Hepatocyte (in vitro differentiated cells): ENCODE data around the gene SCYL2. TPM values are rescaled to one million over a fixed set of nuclear protein-coding genes. Genes with fewer than 3 reads are reported as not detected.

ENCODE experiments used
- DNase-seq: peaks from one replicate; pipeline ENCODE4 v3.0.0-alpha.2; 2016; ENCODE audit warnings: low spot score
- H2AFZ ChIP-seq: fragments of 200-600 bp; sonication (generic); 2 replicates; pipeline ENCODE4 v1.6.0; 2016; ENCODE audit warnings: antibody characterized with exemption, mild to moderate bottlenecking
- H3K27ac ChIP-seq: fragments of 200-600 bp; sonication (generic); 2 replicates; pipeline ENCODE4 v1.5.1; 2016; ENCODE audit warnings: mild to moderate bottlenecking
- H3K27me3 ChIP-seq: fragments of 200-600 bp; sonication (generic); 2 replicates; pipeline ENCODE4 v1.6.1; 2016
- H3K36me3 ChIP-seq: fragments of 200-600 bp; sonication (generic); replicated peaks from 2 replicates; pipeline ENCODE4 v1.5.1; 2016; ENCODE audit warnings: low read depth; ENCODE audit not compliant: insufficient read depth
- H3K4me1 ChIP-seq: fragments of 200-600 bp; sonication (generic); 2 replicates; pipeline ENCODE4 v1.5.1; 2016; ENCODE audit warnings: mild to moderate bottlenecking, moderate library complexity; ENCODE audit not compliant: insufficient read depth
- H3K4me2 ChIP-seq: fragments of 200-600 bp; sonication (generic); 2 replicates; pipeline ENCODE4 v1.6.0; 2016
- H3K4me3 ChIP-seq: fragments of 200-600 bp; sonication (generic); 2 replicates; pipeline ENCODE4 v1.5.1; 2016; ENCODE audit warnings: mild to moderate bottlenecking
- H3K79me2 ChIP-seq: fragments of 200-600 bp; sonication (generic); 2 replicates; pipeline ENCODE4 v1.6.0; 2017; ENCODE audit warnings: mild to moderate bottlenecking
- H3K9me2 ChIP-seq: fragments of 200-600 bp; sonication (generic); replicated peaks from 2 replicates; pipeline ENCODE4 v1.6.0; 2017; ENCODE audit warnings: mild to moderate bottlenecking; ENCODE audit not compliant: insufficient read depth
- H3K9me3 ChIP-seq: fragments of 200-600 bp; sonication (generic); 2 replicates; pipeline ENCODE4 v1.5.1; 2016; ENCODE audit warnings: low read depth, mild to moderate bottlenecking
- H4K20me1 ChIP-seq: fragments of 200-600 bp; sonication (generic); 2 replicates; pipeline ENCODE4 v1.6.0; 2016; ENCODE audit warnings: mild to moderate bottlenecking; ENCODE audit not compliant: insufficient read depth, poor library complexity, severe bottlenecking
- CTCF ChIP-seq: fragments of 200-600 bp; sonication (generic); IDR thresholded peaks from 2 replicates; pipeline ENCODE4 v1.5.1; 2016; ENCODE audit warnings: antibody characterized with exemption, mild to moderate bottlenecking; ENCODE audit not compliant: poor library complexity
- EZH2 ChIP-seq: fragments of 200-600 bp; sonication (generic); IDR thresholded peaks from 2 replicates; pipeline ENCODE4 v1.6.1; 2016; ENCODE audit warnings: antibody characterized with exemption, mild to moderate bottlenecking, borderline replicate concordance
- EZH2phosphoT487 ChIP-seq: fragments of 200-600 bp; sonication (generic); IDR thresholded peaks from one replicate; pipeline ENCODE4 v1.6.1; 2018; ENCODE audit warnings: antibody characterized with exemption, mild to moderate bottlenecking, low read depth, moderate library complexity; ENCODE audit not compliant: unreplicated experiment, severe bottlenecking
- WGBS: methylation state at CpG from one replicate; pipeline ENCODE4 v1.1.6; 2016; ENCODE audit warnings: low lambda C conversion rate; ENCODE audit errors: missing lambda C conversion rate; 5-methylcytosine and 5-hydroxymethylcytosine counted together
- polyA plus RNA-seq: library from polyadenylated mRNA; unstranded; fragments of >200 nt; fragmentation: Nextera tagmentation; extraction: Ambion mirVana; gene quantifications from 2 replicates; pipeline ENCODE4 v1.2.1, GENCODE V29; 2016
- total RNA-seq: library from RNA; depleted of rRNA; stranded (reverse); fragments of >200 nt; gene quantifications from 2 replicates; pipeline ENCODE4 v1.2.3, GENCODE V29; 2014

Gene SCYL2
- total and polyA plus RNA-seq, 2 experiments from 2014 or later = 17.2 to 55.0 TPM

- no peaks in the 10 kb centered on the region for H3K9me2 ChIP-seq
- H3K4me2 ChIP-seq = peak overlapping the region; percentile 78
- TF ChIP-seq EZH2phosphoT487 = no peak
- TF ChIP-seq CTCF = no peak
- DNase-seq = peak; percentile 52
- peaks cover 52% of the 10 kb centered on the region for H3K79me2 ChIP-seq
- H3K27me3 ChIP-seq = no peaks in the 10 kb centered on the region
- H3K36me3 ChIP-seq = no peaks in the 10 kb centered on the region
- H3K4me3 ChIP-seq = peak overlapping the region; percentile 57
- H3K4me1 ChIP-seq = peaks cover 17% of the 10 kb centered on the region
- H3K9me3 ChIP-seq = no peaks in the 10 kb centered on the region
- peaks cover 29% of the 10 kb centered on the region for H4K20me1 ChIP-seq
- WGBS = under 1% methylated on average over 33 of the region's 33 CpGs
- H2AFZ ChIP-seq = peak overlapping the region; percentile 79
- H3K27ac ChIP-seq = peak overlapping the region; percentile 98
These were observed 765 bp downstream of the SCYL2 start for GRCh38 chr12:100267603-100268281.

GRCh38 chr12:100268835-100269564, 2.0 kb downstream of the SCYL2 start:
- H3K9me2 ChIP-seq = no peaks in the 10 kb centered on the region
- H3K27ac ChIP-seq = peak overlapping the region; percentile 98
- H3K27me3 ChIP-seq = no peaks in the 10 kb centered on the region
- DNase-seq = peak; percentile 11
- no peaks in the 10 kb centered on the region for H3K9me3 ChIP-seq
- H2AFZ ChIP-seq = no peak overlapping the region
- 42% methylated on average over 5 of the region's 5 CpGs for WGBS
- H3K4me2 ChIP-seq = peak overlapping the region; percentile 78
- peaks cover 34% of the 10 kb centered on the region for H4K20me1 ChIP-seq
- H3K79me2 ChIP-seq = peaks cover 64% of the 10 kb centered on the region
- H3K36me3 ChIP-seq = no peaks in the 10 kb centered on the region
- peak overlapping the region; percentile 57 for H3K4me3 ChIP-seq
- H3K4me1 ChIP-seq = peaks cover 17% of the 10 kb centered on the region
- TF ChIP-seq EZH2phosphoT487 = no peak
- TF ChIP-seq EZH2 = no peak
- TF ChIP-seq CTCF = no peak

GRCh38 chr12:100273782-100274181, 6.8 kb downstream of the SCYL2 start:
- TF ChIP-seq EZH2 (no peak), EZH2phosphoT487 (no peak), CTCF (no peak)
- H3K27ac ChIP-seq = no peak overlapping the region
- no peak overlapping the region for H3K4me2 ChIP-seq
- no peak overlapping the region for H2AFZ ChIP-seq
- H3K9me3 ChIP-seq = no peaks in the 10 kb centered on the region
- H3K4me3 ChIP-seq = no peak overlapping the region
- 79% methylated on average over 4 of the region's 4 CpGs for WGBS
- no peak for DNase-seq
- H3K27me3 ChIP-seq = no peaks in the 10 kb centered on the region
- H3K4me1 ChIP-seq = peaks cover 13% of the 10 kb centered on the region
- no peaks in the 10 kb centered on the region for H3K9me2 ChIP-seq
- H3K36me3 ChIP-seq = no peaks in the 10 kb centered on the region
- H4K20me1 ChIP-seq = peaks cover 44% of the 10 kb centered on the region
- H3K79me2 ChIP-seq = peaks cover 100% of the 10 kb centered on the region
